ENCODE data around the gene CXCL10. TPM values are rescaled to one million over a fixed set of nuclear protein-coding genes. Genes with fewer than 3 reads are reported as not detected.

The CXCL10 gene
- total RNA-seq, 4 donors from 2014 or later = 0.52 to 1.9 TPM; not detected in 2

- H3K4me3 ChIP-seq = no peak overlapping the region
- intact Hi-C loops (cut with DNase I; ENCODE audit: low total_unique reads) = loop anchor here (10.0 kb wide), 1 partner anchor 72 kb away; no protein-coding TSS in a partner anchor
- DNase-seq = no peak
Observed at GRCh38 chr4:75992462-75992861, 30.8 kb downstream of the CXCL10 start.

GRCh38 chr4:75989846-75990528, 33.3 kb downstream of the CXCL10 start:
- no peak for DNase-seq
- Histone ChIP-seq H3K27me3 (no peaks in the 10 kb centered on the region), H3K4me3 (peak overlapping the region; percentile 83 to 89), H3K36me3 (no peaks in the 10 kb centered on the region), H3K4me1 (peaks cover 0 to 13% of the 10 kb centered on the region in 2 donors), H3K27ac (peak overlapping the region; percentile 60 to 76), H3K9me3 (no peaks in the 10 kb centered on the region)
- no peak for TF ChIP-seq POLR2A (IDR thresholded peaks at IDR 0.05)
- TF ChIP-seq CTCF (IDR thresholded peaks at IDR 0.05) = no peak
- intact Hi-C loops (cut with DNase I; ENCODE audit: low total_unique reads) = loop anchor here (10.0 kb wide), 1 partner anchor 75 kb away; no protein-coding TSS in a partner anchor

More at GRCh38 chr4:75992462-75992861, 30.8 kb downstream of the CXCL10 start:
- no peaks in the 10 kb centered on the region for H3K9me3 ChIP-seq
- no peaks in the 10 kb centered on the region for H3K27me3 ChIP-seq
- H3K27ac ChIP-seq = no peak overlapping the region
- TF ChIP-seq CTCF (IDR thresholded peaks at IDR 0.05) (no peak), POLR2A (IDR thresholded peaks at IDR 0.05) (no peak)
- H3K4me1 ChIP-seq = peaks cover 0 to 13% of the 10 kb centered on the region in 2 donors
- no peaks in the 10 kb centered on the region for H3K36me3 ChIP-seq

- TF ChIP-seq CTCF (IDR thresholded peaks at IDR 0.05) (no peak), POLR2A (IDR thresholded peaks at IDR 0.05) (no peak)
- no peaks in the 10 kb centered on the region for H3K36me3 ChIP-seq
- peaks cover 0 to 10% of the 10 kb centered on the region in 2 donors for H3K4me1 ChIP-seq
- DNase-seq = no peak
- intact Hi-C loops (cut with DNase I; ENCODE audit: low total_unique reads) = no loop called here
- H3K4me3 ChIP-seq = no peak overlapping the region
- H3K27ac ChIP-seq = no peak overlapping the region
- H3K9me3 ChIP-seq = no peaks in the 10 kb centered on the region
- no peaks in the 10 kb centered on the region for H3K27me3 ChIP-seq
Observed at GRCh38 chr4:75985116-75985515, 38.2 kb downstream of the CXCL10 start.

- no peak for DNase-seq
- no peak for TF ChIP-seq CTCF (IDR thresholded peaks at IDR 0.05)
- TF ChIP-seq POLR2A (IDR thresholded peaks at IDR 0.05) = no peak
- no peaks in the 10 kb centered on the region for H3K9me3 ChIP-seq
- no peaks in the 10 kb centered on the region for H3K4me1 ChIP-seq
- H3K27ac ChIP-seq = no peak overlapping the region
- intact Hi-C loops (cut with DNase I; ENCODE audit: low total_unique reads) = no loop called here
- H3K4me3 ChIP-seq = no peak overlapping the region
- H3K27me3 ChIP-seq = no peaks in the 10 kb centered on the region
- no peaks in the 10 kb centered on the region for H3K36me3 ChIP-seq
Observed at GRCh38 chr4:75980576-75980975, 42.7 kb downstream of the CXCL10 start.

GRCh38 chr4:75976177-75976576, 47.1 kb downstream of the CXCL10 start:
- Histone ChIP-seq H3K27ac (no peak overlapping the region), H3K4me3 (no peak overlapping the region), H3K36me3 (no peaks in the 10 kb centered on the region), H3K9me3 (no peaks in the 10 kb centered on the region), H3K4me1 (no peaks in the 10 kb centered on the region), H3K27me3 (no peaks in the 10 kb centered on the region)
- TF ChIP-seq POLR2A (IDR thresholded peaks at IDR 0.05) = no peak
- TF ChIP-seq CTCF (IDR thresholded peaks at IDR 0.05) = no peak
- DNase-seq = no peak
- intact Hi-C loops (cut with DNase I; ENCODE audit: low total_unique reads) = no loop called here

Measured in uterus (tissue), 4 donors.